Aorta (tissue), 5 donors: ENCODE measurements around the gene RNF25. TPM values are rescaled to one million over a fixed set of nuclear protein-coding genes. Genes with fewer than 3 reads are reported as not detected.
A peak's percentile ranks its signal among the peaks of the same experiment; 100 is the strongest.

Experiments used
- ATAC-seq: fragments of 200-7000 bp; cut with Tn5 transposase; one replicate; pipeline ENCODE4 v1.9.1; 2022; ENCODE audit warnings: moderate library complexity; ENCODE audit not compliant: low FRiP score
- DNase-seq, 2 donors: peaks; one replicate each; pipeline ENCODE4 v3.0.0-alpha.2; 2020
- H3K27ac ChIP-seq, 2 donors: one replicate each; pipeline ENCODE4 v1.5.1; 2013; ENCODE audit warnings: low read length in 2 of 2, mild to moderate bottlenecking in 2 of 2, moderate library complexity in 2 of 2, control low read depth in 1 of 2, inconsistent platforms in 1 of 2, low read depth in 1 of 2
- H3K27me3 ChIP-seq, 2 donors: one replicate each; pipeline ENCODE4 v1.6.1; 2013; ENCODE audit warnings: control low read depth in 1 of 2, low read length in 1 of 2, mild to moderate bottlenecking in 1 of 2, moderate library complexity in 1 of 2; ENCODE audit not compliant: insufficient read depth in 2 of 2, control insufficient read depth in 1 of 2
- H3K36me3 ChIP-seq, 2 donors: one replicate each; pipeline ENCODE4 v1.6.1; 2013; ENCODE audit warnings: control low read depth in 1 of 2, low read length in 1 of 2, mild to moderate bottlenecking in 1 of 2; ENCODE audit not compliant: insufficient read depth in 2 of 2, control insufficient read depth in 1 of 2
- H3K4me1 ChIP-seq, 2 donors: one replicate each; pipeline ENCODE4 v1.6.1; 2013; ENCODE audit warnings: low read length in 2 of 2, control low read depth in 1 of 2, mild to moderate bottlenecking in 1 of 2, moderate library complexity in 1 of 2; ENCODE audit not compliant: insufficient read depth in 2 of 2, control insufficient read depth in 1 of 2
- H3K4me3 ChIP-seq, 2 donors: one replicate each; pipeline ENCODE4 v1.5.1; 2013; ENCODE audit warnings: low read length in 2 of 2, control low read depth in 1 of 2, mild to moderate bottlenecking in 1 of 2
- H3K9me3 ChIP-seq: one replicate; pipeline ENCODE4 v1.6.1; 2013; ENCODE audit warnings: mild to moderate bottlenecking, low read length; ENCODE audit not compliant: control insufficient read depth
- WGBS, 2 donors: extraction: QIAGEN DNeasy Blood & Tissue Kit; methylation state at CpG; one replicate each; pipeline ENCODE4 v1.1.7; 2013; 5-methylcytosine and 5-hydroxymethylcytosine counted together
- intact Hi-C, 2 donors: fragments of 100-400 bp; cut with DNase I; formaldehyde crosslinking; loops; one replicate each; pipeline versions ENCODE4 v1.14.2 to v1.15.0; 2022
- polyA plus RNA-seq, 2 donors: library from polyadenylated mRNA; stranded (reverse); fragments of 200-250 nt; gene quantifications; one replicate each; pipeline ENCODE4 v1.2.3, GENCODE V29; 2013
- total RNA-seq, 2 donors: library from RNA; stranded (reverse); fragmentation: NEBNext Ultra II Directional; extraction: Animal tissue kit (Norgen Biotek cat#: 25700); gene quantifications; one replicate each; pipeline ENCODE4 v1.2.1, GENCODE V29; 2021
- donor health status: healthy with polysubstance abuse.
- donor health status: Bipolar disorder and iron deficiency.
- donor health status: DM: no; HTN: no; CAD: no.
- donor health status: DM: no; HTN: no; CAD: no.
- donor health status: DM: yes; HTN: yes; CAD: no.

Gene RNF25
- total and polyA plus RNA-seq, 4 donors, result 10.9 to 28.0 (median 23.1) TPM

GRCh38 chr2:218713922-218714321, 42.1 kb upstream of the RNF25 start:
- ATAC-seq (no peak), DNase-seq (no peak)
- H3K27me3 ChIP-seq, result no peaks in the 10 kb centered on the region
- 91 to 95% methylated on average over 2 of the region's 2 CpGs for WGBS, 2 donors
- no peaks in the 10 kb centered on the region for H3K4me1 ChIP-seq
- intact Hi-C loops, result loop anchor here in 1 of 2 donors (5.0 kb wide), 1 partner anchor 93 kb away; no protein-coding TSS in a partner anchor
- H3K36me3 ChIP-seq, result no peaks in the 10 kb centered on the region
- H3K9me3 ChIP-seq, result no peaks in the 10 kb centered on the region
- H3K27ac ChIP-seq, result no peak overlapping the region
- no peak overlapping the region for H3K4me3 ChIP-seq

GRCh38 chr2:218711550-218711929, 39.7 kb upstream of the RNF25 start:
- intact Hi-C loops, result loop anchor here (1.0 to 5.0 kb wide), 3 partner anchors 96 to 136 kb away; no protein-coding TSS in a partner anchor
- DNase-seq (no peak), ATAC-seq (no peak)
- peak overlapping the region; percentile 13 to 45 for H3K4me3 ChIP-seq
- H3K9me3 ChIP-seq, result no peaks in the 10 kb centered on the region
- no peaks in the 10 kb centered on the region for H3K4me1 ChIP-seq
- WGBS, 2 donors, result 2 to 4% methylated on average over 5 of the region's 5 CpGs
- no peaks in the 10 kb centered on the region for H3K36me3 ChIP-seq
- H3K27ac ChIP-seq, result no peak overlapping the region
- H3K27me3 ChIP-seq, result no peaks in the 10 kb centered on the region

GRCh38 chr2:218710687-218711549, 39.1 kb upstream of the RNF25 start, which contains the start of gene TTLL4:
Gene TTLL4, plus strand, starts transcription at chr2:218710835. Its CDS starts 26,842 bp downstream, at chr2:218737677.
- Histone ChIP-seq H3K36me3 (no peaks in the 10 kb centered on the region), H3K4me3 (peak within 1 kb of the TSS; percentile 13 to 45), H3K4me1 (no peaks in the 10 kb centered on the region), H3K27ac (peak within 1 kb of the TSS in 1 of 2 donors; percentile 14), H3K27me3 (no peaks in the 10 kb centered on the region), H3K9me3 (no peaks in the 10 kb centered on the region)
- peak; percentile 99 to 100 for DNase-seq
- intact Hi-C loops, result loop anchor here (1.0 to 5.0 kb wide), 3 partner anchors 96 to 136 kb away; no protein-coding TSS in a partner anchor
- peak; percentile 100 for ATAC-seq
- WGBS, 2 donors, result 0 to 1% methylated on average over 55 to 74 of the region's 74 CpGs

- ATAC-seq, result peak; percentile 12
- Histone ChIP-seq H3K27ac (no peak overlapping the region), H3K4me3 (peak overlapping the region in 1 of 2 donors; percentile 3), H3K27me3 (no peaks in the 10 kb centered on the region), H3K4me1 (no peaks in the 10 kb centered on the region), H3K9me3 (no peaks in the 10 kb centered on the region), H3K36me3 (no peaks in the 10 kb centered on the region)
- 35 to 41% methylated on average over 14 of the region's 14 CpGs for WGBS, 2 donors
- no peak for DNase-seq
- intact Hi-C loops, result loop anchor here in 1 of 2 donors (2.0 to 5.0 kb wide), 2 partner anchors 97 to 136 kb away; no protein-coding TSS in a partner anchor
Observed at GRCh38 chr2:218710334-218710686, 38.5 kb upstream of the RNF25 start.

- H3K27ac ChIP-seq, result no peak overlapping the region
- 84 to 89% methylated on average over 8 of the region's 8 CpGs for WGBS, 2 donors
- no peak for DNase-seq
- no peaks in the 10 kb centered on the region for H3K4me1 ChIP-seq
- no peaks in the 10 kb centered on the region for H3K9me3 ChIP-seq
- intact Hi-C loops, result loop anchor here in 1 of 2 donors (2.0 to 5.0 kb wide), 2 partner anchors 97 to 137 kb away; no protein-coding TSS in a partner anchor
- no peaks in the 10 kb centered on the region for H3K27me3 ChIP-seq
- H3K36me3 ChIP-seq, result no peaks in the 10 kb centered on the region
- no peak overlapping the region for H3K4me3 ChIP-seq
- ATAC-seq, result no peak
Observed at GRCh38 chr2:218709908-218710307, 38.1 kb upstream of the RNF25 start.

- ATAC-seq (no peak), DNase-seq (no peak)
- WGBS, 2 donors, result 92 to 94% methylated on average over 4 of the region's 4 CpGs
- intact Hi-C loops, result no loop called here
- Histone ChIP-seq H3K9me3 (no peaks in the 10 kb centered on the region), H3K27ac (no peak overlapping the region), H3K27me3 (no peaks in the 10 kb centered on the region), H3K36me3 (no peaks in the 10 kb centered on the region), H3K4me1 (no peaks in the 10 kb centered on the region), H3K4me3 (no peak overlapping the region)
Observed at GRCh38 chr2:218708086-218708485, 36.3 kb upstream of the RNF25 start.

- Histone ChIP-seq H3K27ac (no peak overlapping the region), H3K9me3 (no peaks in the 10 kb centered on the region), H3K27me3 (no peaks in the 10 kb centered on the region), H3K4me3 (no peak overlapping the region), H3K4me1 (no peaks in the 10 kb centered on the region), H3K36me3 (no peaks in the 10 kb centered on the region)
- intact Hi-C loops, result no loop called here
- ATAC-seq (no peak), DNase-seq (no peak)
- 87 to 89% methylated on average over 4 of the region's 4 CpGs for WGBS, 2 donors
Observed at GRCh38 chr2:218703341-218703740, 31.5 kb upstream of the RNF25 start.

GRCh38 chr2:218701806-218702205, 30.0 kb upstream of the RNF25 start:
- Histone ChIP-seq H3K4me1 (no peaks in the 10 kb centered on the region), H3K27me3 (no peaks in the 10 kb centered on the region), H3K36me3 (peaks cover 0 to 4% of the 10 kb centered on the region in 2 donors), H3K4me3 (no peak overlapping the region), H3K27ac (no peak overlapping the region), H3K9me3 (no peaks in the 10 kb centered on the region)
- ATAC-seq (no peak), DNase-seq (no peak)
- 70 to 74% methylated on average over 2 of the region's 2 CpGs for WGBS, 2 donors
- intact Hi-C loops, result no loop called here

GRCh38 chr2:218698885-218699284, 27.1 kb upstream of the RNF25 start:
- Histone ChIP-seq H3K27me3 (no peaks in the 10 kb centered on the region), H3K27ac (no peak overlapping the region), H3K4me1 (no peaks in the 10 kb centered on the region), H3K36me3 (peaks cover 0 to 5% of the 10 kb centered on the region in 2 donors), H3K4me3 (no peak overlapping the region), H3K9me3 (no peaks in the 10 kb centered on the region)
- DNase-seq (no peak), ATAC-seq (no peak)
- intact Hi-C loops, result no loop called here
- WGBS, 2 donors, result 93 to 96% methylated on average over 8 of the region's 8 CpGs
